GM18858 (cell line): ENCODE data around the gene AMHR2.
A peak's percentile ranks its signal among the peaks of the same experiment; 100 is the strongest.
"Not testable (repeated sequence)": the region's sequence is repeated elsewhere in the genome, so short reads cannot be mapped to it uniquely, and the experiment has no call there.

Experiments
- ATAC-seq: cut with Tn5 transposase; IDR thresholded peaks from one replicate; pipeline ENCODE4 v1.9.1; 2021; ENCODE audit not compliant: unreplicated experiment

The AMHR2 gene

GRCh38 chr12:53423597-53423996, at the start of gene AMHR2:
Gene AMHR2 (plus strand): TSS chr12:53423855. CDS start chr12:53423935, 80 bp downstream.
- no peak for ATAC-seq

- ATAC-seq = not testable (repeated sequence)
Observed at GRCh38 chr12:53374277-53374676, 49.4 kb upstream of the AMHR2 start.

GRCh38 chr12:53376747-53377146, 46.9 kb upstream of the AMHR2 start:
- no peak for ATAC-seq

- ATAC-seq = no peak
Observed at GRCh38 chr12:53378222-53378621, 45.4 kb upstream of the AMHR2 start.

GRCh38 chr12:53378724-53379388, 44.8 kb upstream of the AMHR2 start:
- ATAC-seq = no peak

- ATAC-seq = peak; percentile 61
Observed at GRCh38 chr12:53379389-53380103, 44.1 kb upstream of the AMHR2 start.

- peak; percentile 24 for ATAC-seq
Observed at GRCh38 chr12:53380104-53380793, 43.4 kb upstream of the AMHR2 start, which contains the start of gene SP1. Gene SP1 (plus strand): TSS chr12:53380176. CDS start chr12:53380292, 116 bp downstream.

- no peak for ATAC-seq
Observed at GRCh38 chr12:53380794-53381730, 42.6 kb upstream of the AMHR2 start.

- ATAC-seq = no peak
Observed at GRCh38 chr12:53381731-53382630, 41.7 kb upstream of the AMHR2 start.

- no peak for ATAC-seq
Observed at GRCh38 chr12:53383258-53383657, 40.4 kb upstream of the AMHR2 start.

GRCh38 chr12:53386381-53386780, 37.3 kb upstream of the AMHR2 start:
- ATAC-seq = not testable (repeated sequence)

- ATAC-seq = no peak
Observed at GRCh38 chr12:53388932-53389331, 34.7 kb upstream of the AMHR2 start.

GRCh38 chr12:53389702-53390101, 34.0 kb upstream of the AMHR2 start:
- ATAC-seq = no peak

- no peak for ATAC-seq
Observed at GRCh38 chr12:53391724-53392123, 31.9 kb upstream of the AMHR2 start.

GRCh38 chr12:53399896-53400295, 23.8 kb upstream of the AMHR2 start:
- ATAC-seq = no peak

- not testable (repeated sequence) for ATAC-seq
Observed at GRCh38 chr12:53402351-53402750, 21.3 kb upstream of the AMHR2 start.

GRCh38 chr12:53402871-53403270, 20.8 kb upstream of the AMHR2 start:
- ATAC-seq = no peak

GRCh38 chr12:53410951-53411350, 12.7 kb upstream of the AMHR2 start:
- no peak for ATAC-seq

- ATAC-seq = no peak
Observed at GRCh38 chr12:53413485-53414204, 10.0 kb upstream of the AMHR2 start.
